Cardiac muscle cell (in vitro differentiated cells and primary cell): ENCODE results near the gene TNNI3K. TPM values are rescaled to one million over a fixed set of nuclear protein-coding genes. Genes with fewer than 3 reads are reported as not detected.

Experiments
- DNase-seq, 2 donors: peaks; one replicate each; pipeline versions ENCODE4 v3.0.0 to v3.0.0-alpha.2; 2010 to 2017; ENCODE audit warnings: low read depth in 1 of 2, low spot score in 1 of 2
- H3K27ac ChIP-seq: fragments of 200-600 bp; sonication (generic); 2 replicates; pipeline ENCODE4 v1.5.1; 2016
- H3K27me3 ChIP-seq: fragments of 200-600 bp; sonication (generic); 2 replicates; pipeline ENCODE4 v1.6.0; 2016; ENCODE audit warnings: control low read depth
- H3K36me3 ChIP-seq: fragments of 200-600 bp; sonication (generic); 2 replicates; pipeline ENCODE4 v1.5.1; 2016; ENCODE audit warnings: control low read depth
- H3K4me1 ChIP-seq: fragments of 200-600 bp; sonication (generic); 2 replicates; pipeline ENCODE4 v1.8.1; 2017; ENCODE audit warnings: low read depth, mild to moderate bottlenecking, mixed run types
- H3K4me3 ChIP-seq: fragments of 200-600 bp; sonication (generic); 2 replicates; pipeline ENCODE4 v1.5.1; 2016; ENCODE audit warnings: mild to moderate bottlenecking
- H3K9me3 ChIP-seq: fragments of 200-600 bp; sonication (generic); 2 replicates; pipeline ENCODE4 v1.5.1; 2017; ENCODE audit warnings: low read depth, mild to moderate bottlenecking, control low read depth
- polyA plus RNA-seq: library from polyadenylated mRNA; unstranded; fragments of >200 nt; fragmentation: Nextera tagmentation; extraction: Ambion mirVana; gene quantifications from 2 replicates; pipeline ENCODE4 v1.2.1, GENCODE V29; 2016
- total RNA-seq: library from RNA; depleted of rRNA; stranded (reverse); fragments of >200 nt; gene quantifications from 2 replicates; pipeline ENCODE4 v1.2.3, GENCODE V29; 2016
- TF ChIP-seq, protein P1 (sequence below): IDR thresholded peaks from 2 replicates; pipeline ENCODE4 v1.5.1; 2012; ENCODE audit warnings: low read depth, mild to moderate bottlenecking, low read length

Gene TNNI3K
- total and polyA plus RNA-seq, 2 experiments from 2014 or later = 6.6 to 13.4 TPM

DNA sequence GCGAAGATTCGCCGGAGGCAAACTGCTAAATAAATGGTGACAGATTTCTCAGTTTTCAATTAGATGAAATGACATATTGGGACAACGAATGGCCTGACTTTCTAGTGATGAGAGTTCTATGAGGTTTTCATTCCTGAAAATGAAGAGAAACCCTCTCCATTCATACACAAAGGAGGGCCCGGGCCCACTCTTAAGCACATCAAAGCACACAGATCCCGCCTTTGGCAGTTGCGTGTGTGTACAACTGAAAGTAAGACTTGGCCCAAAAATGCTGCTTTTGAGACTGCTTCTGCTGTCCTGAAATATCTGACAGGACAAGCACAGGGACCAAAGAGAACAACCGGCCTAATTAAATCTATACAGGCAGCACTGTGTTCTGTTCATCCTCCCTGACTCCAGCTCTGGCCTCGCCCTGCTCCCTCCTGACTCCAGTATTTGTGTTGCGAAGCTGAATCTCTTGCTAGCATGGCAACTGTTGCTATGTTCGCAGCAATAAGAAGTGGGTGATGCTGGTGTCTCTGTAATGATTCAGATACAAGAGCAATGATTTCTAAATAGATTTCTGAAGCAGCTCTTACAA lies 269.8 kb downstream of the TNNI3K start:
- H3K4me3 ChIP-seq = no peak overlapping the region
- H3K27me3 ChIP-seq = no peaks in the 10 kb centered on the region
- no peak for DNase-seq
- H3K4me1 ChIP-seq = no peaks in the 10 kb centered on the region
- H3K9me3 ChIP-seq = no peaks in the 10 kb centered on the region
- no peak overlapping the region for H3K27ac ChIP-seq
- H3K36me3 ChIP-seq = no peaks in the 10 kb centered on the region
- TF ChIP-seq, protein P1, sequence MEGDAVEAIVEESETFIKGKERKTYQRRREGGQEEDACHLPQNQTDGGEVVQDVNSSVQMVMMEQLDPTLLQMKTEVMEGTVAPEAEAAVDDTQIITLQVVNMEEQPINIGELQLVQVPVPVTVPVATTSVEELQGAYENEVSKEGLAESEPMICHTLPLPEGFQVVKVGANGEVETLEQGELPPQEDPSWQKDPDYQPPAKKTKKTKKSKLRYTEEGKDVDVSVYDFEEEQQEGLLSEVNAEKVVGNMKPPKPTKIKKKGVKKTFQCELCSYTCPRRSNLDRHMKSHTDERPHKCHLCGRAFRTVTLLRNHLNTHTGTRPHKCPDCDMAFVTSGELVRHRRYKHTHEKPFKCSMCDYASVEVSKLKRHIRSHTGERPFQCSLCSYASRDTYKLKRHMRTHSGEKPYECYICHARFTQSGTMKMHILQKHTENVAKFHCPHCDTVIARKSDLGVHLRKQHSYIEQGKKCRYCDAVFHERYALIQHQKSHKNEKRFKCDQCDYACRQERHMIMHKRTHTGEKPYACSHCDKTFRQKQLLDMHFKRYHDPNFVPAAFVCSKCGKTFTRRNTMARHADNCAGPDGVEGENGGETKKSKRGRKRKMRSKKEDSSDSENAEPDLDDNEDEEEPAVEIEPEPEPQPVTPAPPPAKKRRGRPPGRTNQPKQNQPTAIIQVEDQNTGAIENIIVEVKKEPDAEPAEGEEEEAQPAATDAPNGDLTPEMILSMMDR = no peak

DNA sequence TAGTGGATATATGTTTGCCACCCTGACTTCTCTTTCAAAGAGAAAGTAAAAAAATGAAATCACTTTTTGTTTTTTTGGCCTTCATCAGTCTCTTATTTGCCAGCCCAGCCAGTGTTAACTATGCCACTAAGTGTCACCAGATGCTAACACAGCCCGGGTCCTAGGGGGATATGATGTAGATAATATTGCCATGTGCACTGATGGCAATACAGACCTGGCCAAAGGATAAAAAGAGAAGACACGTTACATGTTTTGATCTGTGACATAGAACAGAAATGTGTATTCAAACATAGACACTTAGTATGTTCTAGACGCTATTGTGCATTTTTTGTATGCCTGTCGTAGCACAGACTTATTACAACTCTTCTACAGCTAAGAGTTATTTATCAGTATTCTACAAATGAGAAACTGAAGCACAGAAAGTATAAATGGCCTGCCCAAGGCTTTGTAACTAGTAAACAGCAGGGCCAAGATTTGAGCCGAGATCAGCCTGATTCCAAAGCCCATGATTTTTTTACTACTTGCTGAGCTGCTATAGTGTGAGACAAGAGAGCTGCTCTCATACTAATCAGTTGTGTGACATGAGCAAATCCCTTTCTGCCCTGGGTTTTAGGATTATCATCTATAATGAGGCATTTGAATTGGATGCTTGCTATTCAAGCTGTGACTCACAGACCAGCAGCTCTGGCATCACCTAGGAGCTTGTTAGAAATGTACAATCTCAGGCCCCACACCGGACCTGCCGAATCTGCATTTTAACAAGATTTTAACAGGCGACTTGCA lies 270.9 kb downstream of the TNNI3K start:
- Histone ChIP-seq H3K27me3 (no peaks in the 10 kb centered on the region), H3K9me3 (no peaks in the 10 kb centered on the region), H3K4me3 (no peak overlapping the region), H3K27ac (no peak overlapping the region), H3K36me3 (no peaks in the 10 kb centered on the region), H3K4me1 (no peaks in the 10 kb centered on the region)
- TF ChIP-seq, protein P1 = no peak
- DNase-seq = no peak

DNA sequence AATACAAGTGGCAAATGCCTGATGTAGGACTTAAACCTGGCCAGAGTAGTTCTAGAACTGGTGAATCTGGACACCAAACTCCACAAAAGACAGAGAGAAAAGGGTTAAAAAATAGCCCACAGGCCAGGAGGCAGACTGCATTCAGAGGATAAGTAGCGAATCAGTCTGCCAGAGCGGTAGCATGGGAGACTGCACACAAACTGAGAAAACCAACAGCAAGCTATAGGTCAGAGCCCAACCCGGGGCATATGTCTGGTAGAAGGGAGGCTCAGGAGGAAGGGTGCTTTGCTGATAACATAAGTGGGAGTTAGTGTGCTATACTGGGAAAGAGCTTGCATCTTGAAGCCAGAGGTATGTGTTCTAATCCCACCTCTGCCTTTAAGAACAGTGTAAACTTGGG lies 273.3 kb downstream of the TNNI3K start:
- TF ChIP-seq, protein P1 = no peak
- H3K4me1 ChIP-seq = no peaks in the 10 kb centered on the region
- no peaks in the 10 kb centered on the region for H3K27me3 ChIP-seq
- no peak overlapping the region for H3K4me3 ChIP-seq
- no peaks in the 10 kb centered on the region for H3K36me3 ChIP-seq
- no peaks in the 10 kb centered on the region for H3K9me3 ChIP-seq
- peak in 1 of 2 donors; percentile 7 for DNase-seq
- H3K27ac ChIP-seq = no peak overlapping the region

DNA sequence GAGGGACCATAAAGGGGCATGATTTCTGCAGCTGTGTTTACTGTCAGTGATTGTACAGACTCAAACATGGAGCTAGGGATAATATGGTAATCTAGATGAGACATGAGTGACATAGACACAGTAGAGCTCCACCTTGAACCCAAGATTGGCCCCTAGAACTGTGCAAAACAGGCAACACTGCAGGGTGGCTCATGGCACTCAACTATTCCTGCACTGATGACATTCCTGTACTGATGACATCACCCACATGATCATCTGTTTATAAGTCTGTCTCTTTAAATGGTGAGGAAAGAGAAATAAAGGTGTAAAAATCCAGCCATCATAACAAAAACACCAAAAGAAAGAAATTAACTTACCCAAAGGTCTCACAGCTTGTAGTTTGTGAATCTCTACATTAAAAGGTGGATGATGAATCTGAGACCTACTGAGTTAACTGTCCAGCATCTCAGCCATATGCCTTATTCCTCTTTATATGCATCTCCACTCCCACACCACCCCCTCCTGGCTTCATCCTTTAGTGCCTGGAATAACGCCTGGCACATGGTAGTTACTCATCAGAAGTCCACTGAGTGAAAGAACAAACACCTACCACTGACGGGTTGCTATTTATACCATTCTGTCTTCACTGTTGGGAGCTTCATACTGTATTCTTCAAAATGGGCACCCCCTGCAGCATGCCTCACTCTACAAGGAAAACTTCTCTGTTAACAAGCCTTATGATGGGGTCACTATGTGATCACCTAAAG lies 277.2 kb downstream of the TNNI3K start, which contains the start of gene LRRC53:
Gene LRRC53 (minus strand): TSS at position 442 of the 746 bp plus-strand sequence. CDS start 29,262 bp downstream, outside the sequence.
- TF ChIP-seq, protein P1 = no peak
- Histone ChIP-seq H3K27me3 (no peaks in the 10 kb centered on the region), H3K36me3 (no peaks in the 10 kb centered on the region), H3K27ac (no peak within 1 kb of the TSS), H3K9me3 (no peaks in the 10 kb centered on the region), H3K4me3 (no peak within 1 kb of the TSS), H3K4me1 (no peaks in the 10 kb centered on the region)
- DNase-seq = no peak

DNA sequence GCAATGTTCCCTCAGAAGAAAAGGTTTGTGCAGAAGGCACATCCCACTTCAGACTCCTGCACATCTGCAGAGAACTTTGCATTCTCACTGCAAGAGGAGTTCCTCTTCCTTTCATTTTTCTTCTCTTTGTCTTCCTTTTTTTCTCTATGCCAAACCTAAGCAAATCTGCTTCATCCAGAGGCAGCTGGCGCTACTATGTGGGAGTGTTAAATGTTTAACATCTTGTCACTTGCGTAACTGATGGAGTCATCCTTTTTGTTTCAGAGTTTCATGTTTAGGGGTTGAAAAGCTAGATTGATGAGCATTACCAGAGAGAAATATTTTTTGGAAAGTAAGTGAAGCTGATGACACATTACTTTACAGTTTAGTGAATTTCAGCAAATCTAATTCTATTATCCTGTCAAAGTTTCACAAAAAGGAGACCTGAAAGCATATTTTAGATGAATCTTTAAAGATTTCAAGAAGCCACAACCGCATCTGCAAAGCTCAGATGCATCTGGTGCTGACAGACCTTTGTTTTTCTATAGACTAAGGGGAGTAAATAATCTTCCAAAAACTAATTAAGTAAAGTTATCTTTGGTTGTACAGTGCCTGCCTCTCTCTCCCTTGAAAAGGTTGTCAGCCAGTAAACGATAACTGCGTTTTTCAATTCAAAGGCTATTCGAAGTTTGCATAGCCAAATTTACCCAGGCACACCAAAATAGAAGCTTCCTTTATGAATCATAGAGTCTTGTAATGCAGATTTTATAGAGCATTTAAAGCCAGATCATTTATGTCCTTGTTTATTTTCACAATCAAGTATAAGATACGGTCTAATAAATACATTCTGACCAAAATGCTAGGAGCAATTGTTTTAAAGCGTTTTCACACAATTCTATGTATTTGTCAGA lies 278.5 kb downstream of the TNNI3K start:
- no peak for DNase-seq
- H3K27ac ChIP-seq = no peak overlapping the region
- no peak overlapping the region for H3K4me3 ChIP-seq
- no peaks in the 10 kb centered on the region for H3K27me3 ChIP-seq
- TF ChIP-seq, protein P1 = no peak
- no peaks in the 10 kb centered on the region for H3K36me3 ChIP-seq
- no peaks in the 10 kb centered on the region for H3K9me3 ChIP-seq
- no peaks in the 10 kb centered on the region for H3K4me1 ChIP-seq
